ENCODE data around the gene NPHS1. TPM values are rescaled to one million over a fixed set of nuclear protein-coding genes. Genes with fewer than 3 reads are reported as not detected.

Gene NPHS1
- total RNA-seq, 2 experiments from 2014 or later: not detected

DNA sequence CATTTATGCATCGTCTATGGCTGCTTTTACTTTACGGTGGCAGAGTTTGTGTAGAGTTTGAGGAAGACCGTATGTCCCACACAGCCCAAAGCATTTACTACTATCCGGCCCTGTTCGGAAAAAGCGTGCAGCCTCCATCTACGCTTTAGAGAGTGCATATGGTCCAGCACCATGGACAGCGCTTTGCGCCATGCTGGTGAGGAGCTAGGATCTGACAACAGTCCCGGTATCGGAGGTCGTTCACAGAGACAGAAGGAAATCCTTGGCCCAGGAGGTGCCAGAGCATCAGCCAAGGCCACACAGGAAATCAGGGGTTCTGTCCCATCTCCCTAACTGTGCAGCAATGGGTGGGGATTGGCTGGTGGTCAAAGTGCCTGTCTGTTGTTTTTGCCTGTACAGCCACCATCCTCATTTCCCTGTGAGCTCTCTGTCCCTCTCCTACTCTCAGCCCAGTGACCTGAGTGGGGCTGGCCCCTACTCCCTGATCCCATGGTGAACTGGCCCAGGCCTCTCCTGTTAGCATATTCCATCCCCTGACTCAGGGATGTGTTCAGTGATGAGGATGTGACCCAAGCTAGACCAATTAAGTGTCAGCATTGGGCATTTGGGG, 23.5 kb downstream of the NPHS1 start:
- H3K4me1 Mint-ChIP-seq: no peaks in the 10 kb centered on the region
- ChIA-PET POLR2A (no interaction called here), CTCF (interaction anchor here (0.6 to 0.8 kb wide), 4 partner anchors 9 to 96 kb away, joined by 3 read pairs; partner anchors contain the start of gene LIN37)
- DNase-seq: peak; percentile 80
- H3K27me3 Mint-ChIP-seq: peaks cover 30% of the 10 kb centered on the region
- no peaks in the 10 kb centered on the region for H3K36me3 Mint-ChIP-seq (ENCODE audit: low read depth)
- no peak overlapping the region for H3K4me3 Mint-ChIP-seq
- H3K27ac Mint-ChIP-seq: no peak overlapping the region
- ATAC-seq: peak; percentile 63
- H3K9me3 Mint-ChIP-seq (ENCODE audit: low read depth): no peaks in the 10 kb centered on the region
- intact Hi-C loops (cut with DNase I, micrococcal nuclease): loop anchor here in 1 of 2 experiments (1.0 kb wide), 1 partner anchor 51 kb away; no protein-coding TSS in a partner anchor

DNA sequence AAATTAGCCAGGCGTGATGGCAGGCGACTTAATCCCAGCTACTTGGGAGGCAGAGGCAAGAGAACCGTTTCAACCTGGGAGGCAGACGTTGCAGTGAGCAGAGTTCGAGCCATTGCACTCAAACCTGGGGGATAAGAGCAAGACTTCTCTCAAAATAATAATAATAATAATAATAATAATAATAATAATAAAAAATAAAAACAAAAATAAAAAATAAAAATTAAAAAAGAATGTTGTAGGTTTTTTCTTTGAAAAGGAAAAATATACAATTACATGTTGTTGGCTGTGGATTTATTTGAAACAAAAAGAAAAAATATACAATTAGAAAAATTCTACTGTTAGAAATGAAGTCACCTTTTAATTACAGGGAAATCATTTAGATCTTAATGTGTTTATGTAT, 28.2 kb downstream of the NPHS1 start:
- no peaks in the 10 kb centered on the region for H3K36me3 Mint-ChIP-seq (ENCODE audit: low read depth)
- H3K27me3 Mint-ChIP-seq: peaks cover 22% of the 10 kb centered on the region
- ChIA-PET CTCF (no interaction called here), POLR2A (no interaction called here)
- H3K27ac Mint-ChIP-seq: no peak overlapping the region
- H3K4me3 Mint-ChIP-seq: no peak overlapping the region
- ATAC-seq (no peak), DNase-seq (no peak)
- peaks cover 3% of the 10 kb centered on the region for H3K4me1 Mint-ChIP-seq
- intact Hi-C loops (cut with DNase I, micrococcal nuclease): no loop called here
- H3K9me3 Mint-ChIP-seq (ENCODE audit: low read depth): no peaks in the 10 kb centered on the region

DNA sequence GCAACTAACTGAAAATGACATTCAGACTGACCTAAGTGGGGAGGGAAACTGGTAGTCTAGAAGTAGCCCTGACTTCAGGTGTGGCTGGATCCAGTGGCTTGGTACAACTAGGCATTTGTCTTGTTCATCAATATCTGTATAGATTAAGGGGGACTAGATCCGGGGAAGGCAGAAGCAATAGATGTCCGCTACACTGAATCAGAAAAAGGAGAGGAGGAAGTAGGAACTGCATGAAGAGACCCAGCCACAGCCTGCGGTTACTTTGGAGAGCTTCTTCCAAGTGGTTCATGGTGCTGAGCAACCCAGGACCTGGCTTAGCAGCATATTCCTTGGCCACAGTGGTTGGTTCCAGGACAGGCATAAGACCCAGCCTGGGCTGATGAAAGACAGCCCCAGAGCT, 29.7 kb downstream of the NPHS1 start:
- no peak overlapping the region for H3K27ac Mint-ChIP-seq
- intact Hi-C loops (cut with DNase I, micrococcal nuclease): no loop called here
- CTCF ChIA-PET: no interaction called here

DNA sequence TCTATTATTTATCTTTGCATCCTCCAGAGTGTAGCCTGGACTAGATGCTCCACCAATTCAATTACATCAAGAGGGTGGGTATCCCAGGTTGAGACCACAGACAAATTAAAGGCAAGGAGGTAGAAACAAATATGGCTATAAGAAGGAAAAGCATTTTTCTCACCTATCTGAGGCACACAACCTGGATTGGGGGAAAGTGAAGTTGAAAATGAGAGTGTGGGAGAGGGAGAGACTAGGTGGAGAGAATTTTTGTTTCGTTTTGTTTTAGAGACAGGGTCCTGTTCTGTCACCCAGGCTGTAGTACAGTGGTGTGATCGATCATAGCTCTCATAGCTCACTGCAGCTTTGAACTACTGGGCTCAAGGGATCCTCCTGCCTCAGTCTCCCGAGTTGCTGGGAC, 33.9 kb downstream of the NPHS1 start:
- Mint-ChIP-seq H3K36me3 (ENCODE audit: low read depth) (no peaks in the 10 kb centered on the region), H3K9me3 (ENCODE audit: low read depth) (peaks cover 1% of the 10 kb centered on the region), H3K4me1 (peaks cover 3% of the 10 kb centered on the region), H3K27me3 (peaks cover 14% of the 10 kb centered on the region), H3K27ac (no peak overlapping the region), H3K4me3 (no peak overlapping the region)
- ChIA-PET POLR2A (no interaction called here), CTCF (interaction anchor here (0.7 to 2.4 kb wide), 5 partner anchors 18 to 126 kb away, joined by 3 to 16 read pairs (median 3); no protein-coding TSS in a partner anchor)
- intact Hi-C loops (cut with DNase I, micrococcal nuclease): no loop called here
- ATAC-seq: no peak
- no peak for DNase-seq

More for the DNA sequence above, 29.7 kb downstream of the NPHS1 start:
- Mint-ChIP-seq H3K4me1 (peaks cover 3% of the 10 kb centered on the region), H3K4me3 (no peak overlapping the region), H3K9me3 (ENCODE audit: low read depth) (no peaks in the 10 kb centered on the region), H3K27me3 (peaks cover 18% of the 10 kb centered on the region), H3K36me3 (ENCODE audit: low read depth) (no peaks in the 10 kb centered on the region)
- DNase-seq (no peak), ATAC-seq (no peak)
- POLR2A ChIA-PET: no interaction called here

DNA sequence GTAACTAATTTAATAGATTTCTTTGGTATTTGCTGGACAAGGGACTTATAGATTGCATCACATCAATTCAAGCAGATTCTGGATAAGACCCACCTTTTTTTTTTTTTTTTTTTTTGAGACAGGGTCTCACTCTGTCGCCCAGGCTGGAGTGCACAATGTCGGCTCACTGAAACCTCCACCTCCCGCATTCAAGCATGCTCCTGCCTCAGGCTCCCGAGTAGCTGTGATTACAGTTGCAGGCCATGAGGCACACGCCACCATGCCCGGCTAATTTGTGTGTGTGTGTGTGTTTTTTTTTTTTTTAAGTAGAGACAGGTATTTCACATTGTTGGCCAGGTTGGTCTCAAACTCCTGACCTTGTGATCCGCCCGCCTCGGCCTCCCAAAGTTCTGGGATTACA, 35.5 kb downstream of the NPHS1 start:
- intact Hi-C loops (cut with DNase I, micrococcal nuclease): no loop called here
- ChIA-PET POLR2A (no interaction called here), CTCF (interaction anchor here (0.6 to 1.2 kb wide), 2 partner anchors 10 to 30 kb away, joined by 3 to 4 read pairs; no protein-coding TSS in a partner anchor)
- H3K36me3 Mint-ChIP-seq (ENCODE audit: low read depth): no peaks in the 10 kb centered on the region
- peaks cover 2% of the 10 kb centered on the region for H3K9me3 Mint-ChIP-seq (ENCODE audit: low read depth)
- ATAC-seq (no peak), DNase-seq (no peak)
- H3K27me3 Mint-ChIP-seq: peaks cover 13% of the 10 kb centered on the region
- no peak overlapping the region for H3K4me3 Mint-ChIP-seq
- peaks cover 3% of the 10 kb centered on the region for H3K4me1 Mint-ChIP-seq
- H3K27ac Mint-ChIP-seq: no peak overlapping the region

DNA sequence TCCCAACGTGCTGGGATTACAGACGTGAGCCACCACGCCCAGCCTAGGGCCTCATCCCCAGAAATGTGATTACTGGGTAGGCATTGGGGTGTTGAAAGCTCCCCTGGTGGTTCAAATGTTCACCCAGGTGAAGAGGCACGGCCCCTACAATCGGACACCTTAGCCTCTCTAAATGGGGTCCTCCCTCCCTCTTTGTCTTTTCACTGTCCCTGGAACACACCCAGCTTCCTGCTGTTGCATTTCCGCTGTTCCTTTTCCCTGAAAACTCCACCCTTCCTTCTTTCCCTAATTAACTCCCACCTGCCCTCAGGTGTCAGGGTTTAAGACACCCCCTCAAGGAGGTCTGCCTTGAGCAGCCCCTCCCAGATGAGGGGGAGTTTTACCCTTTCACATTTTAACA, 36.0 kb downstream of the NPHS1 start:
- POLR2A ChIA-PET: interaction anchor here (0.6 kb wide), 1 partner anchor 146 kb away, joined by 5 read pairs; no protein-coding TSS in a partner anchor
- H3K4me3 Mint-ChIP-seq: no peak overlapping the region
- no peaks in the 10 kb centered on the region for H3K36me3 Mint-ChIP-seq (ENCODE audit: low read depth)
- peaks cover 3% of the 10 kb centered on the region for H3K4me1 Mint-ChIP-seq
- intact Hi-C loops (cut with DNase I, micrococcal nuclease): no loop called here
- CTCF ChIA-PET: interaction anchor here (1.2 kb wide), 1 partner anchor 10 kb away, joined by 4 read pairs; no protein-coding TSS in a partner anchor
- H3K27ac Mint-ChIP-seq: no peak overlapping the region
- ATAC-seq (no peak), DNase-seq (no peak)
- peaks cover 2% of the 10 kb centered on the region for H3K9me3 Mint-ChIP-seq (ENCODE audit: low read depth)
- peaks cover 16% of the 10 kb centered on the region for H3K27me3 Mint-ChIP-seq

DNA sequence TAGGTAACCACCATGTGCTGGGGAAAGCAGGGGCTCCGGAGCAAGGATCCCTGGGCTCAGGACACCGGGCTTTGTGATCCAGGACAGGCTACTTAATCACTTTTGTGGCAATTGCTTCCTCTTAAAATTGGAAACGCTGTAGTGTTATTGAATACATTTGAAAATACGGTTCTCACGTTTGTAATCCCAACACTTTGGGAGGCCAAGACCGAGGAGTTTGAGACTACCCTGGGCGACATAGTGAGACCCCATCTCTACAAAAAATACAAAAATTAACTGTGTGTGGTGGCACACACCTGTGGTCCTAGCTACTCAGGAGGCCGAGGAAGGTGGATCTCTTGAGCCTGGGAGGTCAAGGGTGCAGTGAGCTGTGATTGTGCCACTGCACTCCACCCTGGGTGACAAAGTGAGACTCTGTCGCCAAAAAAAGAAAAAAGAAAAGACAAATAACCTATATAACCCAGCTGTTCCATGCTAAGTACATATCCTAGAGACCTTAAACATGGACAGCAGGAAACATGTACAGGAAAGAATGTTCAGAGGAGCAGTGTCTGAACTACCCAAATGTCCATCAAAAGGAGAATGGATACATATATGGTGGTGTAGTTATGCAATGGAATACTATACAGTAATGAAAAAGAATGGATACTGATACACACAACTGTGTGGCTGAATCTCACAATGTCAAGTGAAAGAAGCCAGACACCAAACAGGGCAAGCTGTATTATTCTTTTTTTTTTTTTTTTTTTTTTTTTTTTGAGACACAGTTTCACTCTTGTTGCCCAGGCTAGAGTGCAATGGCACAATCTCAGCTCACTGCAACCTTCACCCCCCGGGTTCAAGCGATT, 39.0 kb downstream of the NPHS1 start:
- DNase-seq: no peak
- H3K9me3 Mint-ChIP-seq (ENCODE audit: low read depth): peaks cover 2% of the 10 kb centered on the region
- peaks cover 17% of the 10 kb centered on the region for H3K27me3 Mint-ChIP-seq
- intact Hi-C loops (cut with DNase I, micrococcal nuclease): no loop called here
- no peaks in the 10 kb centered on the region for H3K4me1 Mint-ChIP-seq
- no peaks in the 10 kb centered on the region for H3K36me3 Mint-ChIP-seq (ENCODE audit: low read depth)
- CTCF ChIA-PET: no interaction called here
- POLR2A ChIA-PET: no interaction called here
- no peak overlapping the region for H3K4me3 Mint-ChIP-seq
- no peak overlapping the region for H3K27ac Mint-ChIP-seq
- no peak for ATAC-seq

DNA sequence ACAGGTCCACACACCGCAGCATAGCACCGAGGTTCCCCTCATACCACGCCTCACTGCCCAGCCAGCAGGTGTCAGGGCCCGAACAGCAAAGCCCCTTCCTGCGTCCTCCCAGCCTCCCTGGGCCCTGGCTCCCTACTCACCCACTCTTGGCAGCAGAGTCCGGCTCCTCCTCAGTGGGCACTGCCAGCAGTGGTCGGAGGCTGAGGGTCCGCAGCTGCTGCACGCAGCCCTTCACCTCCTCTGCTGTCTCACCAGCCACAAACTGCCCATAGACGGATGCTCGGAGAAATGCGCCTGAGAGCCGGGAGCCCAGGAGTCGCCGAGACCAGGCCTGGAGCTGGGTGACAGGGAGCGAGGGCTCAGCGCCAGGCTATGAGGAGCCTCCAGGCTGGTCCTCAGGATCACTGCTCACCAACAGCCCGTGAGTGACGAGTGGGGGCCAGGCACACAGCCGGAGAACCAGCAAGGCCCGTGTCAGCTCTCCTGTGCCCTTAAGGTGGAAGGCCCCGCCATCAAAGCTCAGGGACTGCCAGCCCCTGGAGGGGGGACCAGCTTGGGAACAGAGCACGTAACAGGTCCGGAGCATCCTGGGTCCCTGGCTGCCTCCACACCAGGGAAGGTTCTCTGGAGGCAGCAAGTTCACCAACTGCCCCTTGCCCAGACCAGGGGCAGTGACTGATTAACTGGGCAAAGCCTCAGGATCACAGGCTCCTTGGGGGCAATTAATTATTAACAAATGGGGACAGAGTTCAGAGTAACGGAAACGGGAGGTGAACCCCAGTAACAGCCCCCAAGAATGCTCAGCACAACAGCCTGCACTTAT, 39.9 kb downstream of the NPHS1 start, which contains the start of gene PRODH2:
PRODH2 (minus strand) TSS at position 626 of the 823 bp plus-strand sequence; CDS start at position 586, 40 bp downstream.
- H3K4me1 Mint-ChIP-seq: no peaks in the 10 kb centered on the region
- H3K9me3 Mint-ChIP-seq (ENCODE audit: low read depth): peaks cover 2% of the 10 kb centered on the region
- DNase-seq (no peak), ATAC-seq (no peak)
- intact Hi-C loops (cut with DNase I, micrococcal nuclease): no loop called here
- H3K27ac Mint-ChIP-seq: no peak within 1 kb of the TSS
- H3K4me3 Mint-ChIP-seq: no peak within 1 kb of the TSS
- ChIA-PET POLR2A (no interaction called here), CTCF (no interaction called here)
- peaks cover 15% of the 10 kb centered on the region for H3K27me3 Mint-ChIP-seq
- H3K36me3 Mint-ChIP-seq (ENCODE audit: low read depth): no peaks in the 10 kb centered on the region

DNA sequence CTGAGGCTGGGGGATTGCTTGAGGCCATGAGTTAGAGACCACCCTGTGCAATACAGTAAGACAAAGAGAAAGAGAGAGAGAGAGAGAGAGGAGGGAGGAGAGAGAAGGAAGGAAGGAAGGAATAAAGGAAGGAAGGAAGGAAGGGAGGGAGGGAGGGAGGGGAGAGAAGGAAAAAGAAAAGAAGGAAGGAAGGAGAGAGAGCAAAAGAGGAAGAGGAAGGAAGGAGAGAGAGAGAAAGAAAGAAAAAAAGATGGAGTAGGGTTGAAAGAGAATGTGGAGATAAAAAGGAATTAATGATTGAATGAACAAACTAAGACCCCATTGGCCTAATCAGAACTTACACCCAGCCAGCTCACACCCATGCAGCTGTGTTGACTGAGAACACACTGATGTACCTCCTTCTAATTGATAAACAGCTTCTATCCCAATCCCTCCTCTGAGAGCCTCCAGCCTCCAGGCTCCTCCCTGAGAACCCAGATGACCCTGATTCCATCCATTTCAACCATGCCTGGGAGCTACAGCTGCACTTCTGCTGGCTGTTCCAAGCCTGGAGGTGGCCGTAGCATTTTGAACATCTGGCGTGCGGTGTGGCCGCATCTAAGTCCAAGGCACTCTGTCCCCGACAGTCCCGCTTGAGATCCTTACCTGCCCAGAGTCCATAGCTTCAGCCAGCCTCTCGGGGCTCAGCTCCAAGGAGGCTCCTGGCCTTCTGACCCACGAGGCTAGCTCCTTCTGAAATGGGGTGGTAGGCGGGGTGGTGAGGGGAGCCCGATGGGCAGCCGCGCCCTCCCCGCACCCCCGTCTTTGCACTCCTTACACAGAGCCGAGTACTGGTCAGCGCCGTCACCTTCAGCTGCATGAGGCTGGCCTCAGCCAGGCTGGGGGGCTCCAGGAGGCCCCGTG, 40.7 kb downstream of the NPHS1 start:
- Mint-ChIP-seq H3K9me3 (ENCODE audit: low read depth) (peaks cover 2% of the 10 kb centered on the region), H3K4me1 (no peaks in the 10 kb centered on the region), H3K27ac (no peak overlapping the region), H3K4me3 (no peak overlapping the region), H3K27me3 (peaks cover 13% of the 10 kb centered on the region), H3K36me3 (ENCODE audit: low read depth) (no peaks in the 10 kb centered on the region)
- CTCF ChIA-PET: no interaction called here
- POLR2A ChIA-PET: no interaction called here
- intact Hi-C loops (cut with DNase I, micrococcal nuclease): no loop called here
- ATAC-seq: no peak
- no peak for DNase-seq

DNA sequence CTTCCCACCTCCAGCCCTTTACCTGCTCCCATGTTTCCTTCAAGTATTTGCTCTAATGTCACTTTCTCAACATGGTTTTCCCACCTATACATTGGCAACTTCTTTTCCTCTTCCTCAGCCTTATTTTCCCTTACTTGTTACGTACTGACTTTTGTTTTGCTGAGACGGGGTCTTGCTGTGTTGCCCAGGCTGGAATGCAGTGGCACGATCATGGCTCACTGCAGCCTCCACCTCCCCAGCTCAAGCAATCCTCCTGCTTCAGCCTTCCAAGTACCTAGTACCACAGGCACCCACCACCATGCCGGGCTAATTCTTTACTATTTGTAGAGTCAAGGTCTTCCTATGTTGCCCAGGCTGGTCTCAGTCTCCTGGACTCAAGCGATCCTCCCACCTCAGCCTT, 44.7 kb downstream of the NPHS1 start:
- no peaks in the 10 kb centered on the region for H3K4me1 Mint-ChIP-seq
- ATAC-seq: no peak
- POLR2A ChIA-PET: no interaction called here
- peaks cover 9% of the 10 kb centered on the region for H3K27me3 Mint-ChIP-seq
- CTCF ChIA-PET: no interaction called here
- intact Hi-C loops (cut with DNase I, micrococcal nuclease): no loop called here
- H3K36me3 Mint-ChIP-seq (ENCODE audit: low read depth): no peaks in the 10 kb centered on the region
- no peaks in the 10 kb centered on the region for H3K9me3 Mint-ChIP-seq (ENCODE audit: low read depth)
- no peak overlapping the region for H3K27ac Mint-ChIP-seq
- DNase-seq: no peak
- H3K4me3 Mint-ChIP-seq: no peak overlapping the region

DNA sequence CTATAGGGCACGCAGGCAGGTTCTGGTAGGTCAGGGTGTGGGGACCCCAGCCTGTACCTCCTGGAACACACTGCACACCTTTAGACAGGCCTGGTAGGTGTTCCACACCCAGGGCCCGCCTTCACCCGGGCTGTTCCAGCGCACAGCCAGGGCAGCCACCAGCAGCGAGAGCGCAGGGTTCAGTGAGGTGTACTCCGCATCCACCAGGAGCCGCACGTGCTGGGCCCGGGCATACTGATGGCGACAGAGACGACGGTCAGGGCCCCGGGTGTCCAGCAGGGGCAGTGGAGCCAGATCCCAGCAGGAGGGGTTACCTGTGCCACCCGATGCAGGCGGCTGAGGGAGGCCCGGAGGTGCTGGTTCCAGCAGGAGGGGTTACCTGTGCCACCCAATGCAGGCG, 45.7 kb downstream of the NPHS1 start:
- H3K36me3 Mint-ChIP-seq (ENCODE audit: low read depth): no peaks in the 10 kb centered on the region
- no peak overlapping the region for H3K27ac Mint-ChIP-seq
- intact Hi-C loops (cut with DNase I, micrococcal nuclease): no loop called here
- ChIA-PET CTCF (interaction anchor here (1.0 kb wide), 1 partner anchor 10 kb away, joined by 4 read pairs; no protein-coding TSS in a partner anchor), POLR2A (no interaction called here)
- ATAC-seq (no peak), DNase-seq (no peak)
- H3K27me3 Mint-ChIP-seq: peaks cover 4% of the 10 kb centered on the region
- H3K9me3 Mint-ChIP-seq (ENCODE audit: low read depth): no peaks in the 10 kb centered on the region
- H3K4me1 Mint-ChIP-seq: no peaks in the 10 kb centered on the region
- H3K4me3 Mint-ChIP-seq: no peak overlapping the region
